ENCODE measurements around the gene SYT7.

- no peak for TF ChIP-seq POLR2A (IDR thresholded peaks at IDR 0.05)
- TF ChIP-seq, protein P1, sequence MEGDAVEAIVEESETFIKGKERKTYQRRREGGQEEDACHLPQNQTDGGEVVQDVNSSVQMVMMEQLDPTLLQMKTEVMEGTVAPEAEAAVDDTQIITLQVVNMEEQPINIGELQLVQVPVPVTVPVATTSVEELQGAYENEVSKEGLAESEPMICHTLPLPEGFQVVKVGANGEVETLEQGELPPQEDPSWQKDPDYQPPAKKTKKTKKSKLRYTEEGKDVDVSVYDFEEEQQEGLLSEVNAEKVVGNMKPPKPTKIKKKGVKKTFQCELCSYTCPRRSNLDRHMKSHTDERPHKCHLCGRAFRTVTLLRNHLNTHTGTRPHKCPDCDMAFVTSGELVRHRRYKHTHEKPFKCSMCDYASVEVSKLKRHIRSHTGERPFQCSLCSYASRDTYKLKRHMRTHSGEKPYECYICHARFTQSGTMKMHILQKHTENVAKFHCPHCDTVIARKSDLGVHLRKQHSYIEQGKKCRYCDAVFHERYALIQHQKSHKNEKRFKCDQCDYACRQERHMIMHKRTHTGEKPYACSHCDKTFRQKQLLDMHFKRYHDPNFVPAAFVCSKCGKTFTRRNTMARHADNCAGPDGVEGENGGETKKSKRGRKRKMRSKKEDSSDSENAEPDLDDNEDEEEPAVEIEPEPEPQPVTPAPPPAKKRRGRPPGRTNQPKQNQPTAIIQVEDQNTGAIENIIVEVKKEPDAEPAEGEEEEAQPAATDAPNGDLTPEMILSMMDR (IDR thresholded peaks at IDR 0.05), result no peak
These were observed 34.2 kb downstream of the SYT7 start for GRCh38 chr11:61546663-61547062.
